IMR-90 (cell line): ENCODE results near the gene PRAC2.

ENCODE experiments used
- CEBPB ChIP-seq: IDR thresholded peaks from 2 replicates; pipeline ENCODE4 v1.6.1; 2012; ENCODE audit warnings: low read depth, low read length, improper control_type of control experiment
- CHD1 ChIP-seq: IDR thresholded peaks from 2 replicates; pipeline ENCODE4 v1.6.1; 2012; ENCODE audit warnings: low read depth, low read length, improper control_type of control experiment
- MAFK ChIP-seq: IDR thresholded peaks from 2 replicates; pipeline ENCODE4 v1.6.1; 2012; ENCODE audit warnings: low read depth, low read length, improper control_type of control experiment
- MXI1 ChIP-seq: IDR thresholded peaks from 2 replicates; pipeline ENCODE4 v1.6.1; 2012; ENCODE audit warnings: low read depth, mild to moderate bottlenecking, low read length, moderate library complexity, borderline replicate concordance
- NFE2L2 ChIP-seq: fragments of 150-350 bp; IDR thresholded peaks from 2 replicates; pipeline ENCODE4 v1.6.1; 2016; ENCODE audit warnings: low read depth, mild to moderate bottlenecking, low read length
- POLR2A ChIP-seq: IDR thresholded peaks from 2 replicates; pipeline ENCODE4 v1.6.1; 2012; ENCODE audit warnings: mild to moderate bottlenecking, low read depth, low read length
- RCOR1 ChIP-seq: IDR thresholded peaks from 2 replicates; pipeline ENCODE4 v1.6.1; 2012; ENCODE audit warnings: mild to moderate bottlenecking, low read length, improper control_type of control experiment; ENCODE audit not compliant: insufficient replicate concordance
- SMC3 ChIP-seq: fragments of 150-350 bp; IDR thresholded peaks from 2 replicates; pipeline ENCODE4 v1.6.1; 2016; ENCODE audit warnings: low read depth, mild to moderate bottlenecking, antibody characterized with exemption, low read length, moderate library complexity
- TF ChIP-seq, protein P1 (sequence below): conservative IDR thresholded peaks from 2 replicates; pipeline ENCODE4 v1.5.1; 2012; ENCODE audit warnings: mild to moderate bottlenecking, low read depth, low read length, improper control_type of control experiment
- TF ChIP-seq, protein P2 (sequence below): fragments of 150-350 bp; IDR thresholded peaks from 2 replicates; pipeline ENCODE4 v1.6.1; 2016; ENCODE audit warnings: low read depth, mild to moderate bottlenecking, low read length, moderate library complexity, borderline replicate concordance

DNA sequence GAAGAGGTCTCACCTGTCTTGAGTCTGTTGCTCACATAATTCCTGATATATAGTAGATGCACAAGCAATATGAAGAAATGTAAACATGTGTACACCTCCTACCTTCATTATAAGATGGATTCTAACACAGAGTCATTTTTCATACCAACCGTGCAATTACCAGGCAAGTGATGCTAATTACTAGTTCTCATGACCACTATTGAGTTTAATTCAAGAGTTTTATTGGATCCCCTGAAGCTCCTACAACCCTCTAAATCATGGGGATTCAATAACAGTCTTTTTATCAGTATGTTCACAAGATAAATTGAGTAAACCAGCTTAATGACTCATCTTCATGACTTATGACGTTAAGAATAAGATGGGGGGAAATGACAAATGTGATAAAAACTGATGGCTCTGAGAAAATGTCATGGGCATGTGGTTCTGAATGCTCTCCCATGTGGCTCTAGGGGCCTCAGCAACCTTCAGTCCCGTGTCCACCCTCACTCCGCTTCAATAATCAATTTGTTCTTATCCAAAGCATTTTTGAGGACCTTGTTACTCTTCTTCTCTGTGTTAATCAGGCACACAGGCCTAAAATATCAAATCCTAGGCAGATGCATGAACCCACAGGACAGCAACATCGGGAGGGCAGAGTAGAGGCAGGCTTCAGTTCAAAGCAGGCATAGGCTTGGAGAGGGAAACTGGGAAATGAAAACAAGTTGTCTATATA is 43.4 kb upstream of the PRAC2 start:
- TF ChIP-seq, protein P1, sequence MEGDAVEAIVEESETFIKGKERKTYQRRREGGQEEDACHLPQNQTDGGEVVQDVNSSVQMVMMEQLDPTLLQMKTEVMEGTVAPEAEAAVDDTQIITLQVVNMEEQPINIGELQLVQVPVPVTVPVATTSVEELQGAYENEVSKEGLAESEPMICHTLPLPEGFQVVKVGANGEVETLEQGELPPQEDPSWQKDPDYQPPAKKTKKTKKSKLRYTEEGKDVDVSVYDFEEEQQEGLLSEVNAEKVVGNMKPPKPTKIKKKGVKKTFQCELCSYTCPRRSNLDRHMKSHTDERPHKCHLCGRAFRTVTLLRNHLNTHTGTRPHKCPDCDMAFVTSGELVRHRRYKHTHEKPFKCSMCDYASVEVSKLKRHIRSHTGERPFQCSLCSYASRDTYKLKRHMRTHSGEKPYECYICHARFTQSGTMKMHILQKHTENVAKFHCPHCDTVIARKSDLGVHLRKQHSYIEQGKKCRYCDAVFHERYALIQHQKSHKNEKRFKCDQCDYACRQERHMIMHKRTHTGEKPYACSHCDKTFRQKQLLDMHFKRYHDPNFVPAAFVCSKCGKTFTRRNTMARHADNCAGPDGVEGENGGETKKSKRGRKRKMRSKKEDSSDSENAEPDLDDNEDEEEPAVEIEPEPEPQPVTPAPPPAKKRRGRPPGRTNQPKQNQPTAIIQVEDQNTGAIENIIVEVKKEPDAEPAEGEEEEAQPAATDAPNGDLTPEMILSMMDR: no peak
- TF ChIP-seq POLR2A (no peak), CEBPB (no peak), NFE2L2 (no peak), RCOR1 (no peak), MXI1 (no peak), SMC3 (no peak), CHD1 (no peak), MAFK (no peak)
- TF ChIP-seq, protein P2, sequence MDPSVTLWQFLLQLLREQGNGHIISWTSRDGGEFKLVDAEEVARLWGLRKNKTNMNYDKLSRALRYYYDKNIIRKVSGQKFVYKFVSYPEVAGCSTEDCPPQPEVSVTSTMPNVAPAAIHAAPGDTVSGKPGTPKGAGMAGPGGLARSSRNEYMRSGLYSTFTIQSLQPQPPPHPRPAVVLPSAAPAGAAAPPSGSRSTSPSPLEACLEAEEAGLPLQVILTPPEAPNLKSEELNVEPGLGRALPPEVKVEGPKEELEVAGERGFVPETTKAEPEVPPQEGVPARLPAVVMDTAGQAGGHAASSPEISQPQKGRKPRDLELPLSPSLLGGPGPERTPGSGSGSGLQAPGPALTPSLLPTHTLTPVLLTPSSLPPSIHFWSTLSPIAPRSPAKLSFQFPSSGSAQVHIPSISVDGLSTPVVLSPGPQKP: no peak
